IMR-90 (cell line): Measurements from ENCODE around the gene GPC6. TPM values are rescaled to one million over a fixed set of nuclear protein-coding genes. Genes with fewer than 3 reads are reported as not detected.

Experiments
- ATAC-seq: fragments of 200-7000 bp; cut with Tn5 transposase; 2 replicates; pipeline ENCODE4 v1.9.1; 2020; ENCODE audit warnings: low read depth, mild to moderate bottlenecking, moderate library complexity
- BruUV-seq: library from RNA; stranded (reverse); fragments of 400-500 nt; replicated peaks from 2 replicates; lab custom pipeline; 2021; lab: Mats Ljungman, UMichigan
- CTCF ChIA-PET: fragments of 300-600 bp; formaldehyde crosslinking; extraction: SDS; loops from one replicate; lab custom pipeline; 2021; ENCODE audit warnings: antibody characterized with exemption; lab: Yijun Ruan, JAX
- POLR2A ChIA-PET: fragments of 300-600 bp; sonication (Branson Sonifier 250); formaldehyde crosslinking; loops from one replicate; lab custom pipeline; 2022; ENCODE audit warnings: antibody characterized with exemption; ENCODE audit not compliant: unreplicated experiment; lab: Charles Lee
- DNase-seq: peaks from one replicate; pipeline ENCODE4 v3.0.0; 2013
- H2AFZ ChIP-seq: replicated peaks from 2 replicates; pipeline ENCODE3; 2013; ENCODE audit warnings: low read length, mild to moderate bottlenecking; ENCODE audit not compliant: poor library complexity
- H2AK5ac ChIP-seq: 2 replicates; pipeline ENCODE4 v1.6.1; 2013; ENCODE audit warnings: low read depth, low read length, inconsistent platforms
- H2AK9ac ChIP-seq: replicated peaks from 2 replicates; pipeline ENCODE3; 2013; ENCODE audit warnings: mild to moderate bottlenecking, low read depth, low read length, moderate library complexity; ENCODE audit not compliant: poor library complexity
- H2BK120ac ChIP-seq: 2 replicates; pipeline ENCODE4 v1.6.1; 2013; ENCODE audit warnings: low read depth, low read length, inconsistent platforms
- H2BK15ac ChIP-seq: 3 replicates; pipeline ENCODE4 v1.6.1; 2013; ENCODE audit warnings: low read depth, low read length, inconsistent platforms
- H2BK20ac ChIP-seq: 2 replicates; pipeline ENCODE4 v1.6.1; 2013; ENCODE audit warnings: low read depth, mild to moderate bottlenecking, inconsistent platforms, low read length, moderate library complexity
- H2BK5ac ChIP-seq: 2 replicates; pipeline ENCODE4 v1.6.1; 2013; ENCODE audit warnings: mild to moderate bottlenecking, low read depth, low read length, inconsistent platforms; ENCODE audit not compliant: poor library complexity, severe bottlenecking
- H3K14ac ChIP-seq: replicated peaks from 2 replicates; pipeline ENCODE4 v1.6.1; 2013; ENCODE audit warnings: low read depth, low read length, inconsistent platforms
- H3K18ac ChIP-seq: 2 replicates; pipeline ENCODE4 v1.6.1; 2013; ENCODE audit warnings: low read depth, low read length, control low read depth
- H3K23ac ChIP-seq: 2 replicates; pipeline ENCODE4 v1.6.1; 2013; ENCODE audit warnings: low read depth, low read length, inconsistent platforms
- H3K27ac ChIP-seq: 2 replicates; pipeline ENCODE4 v1.5.1; 2013; ENCODE audit warnings: mild to moderate bottlenecking, control low read depth, low read length; ENCODE audit not compliant: insufficient read depth
- H3K27me3 ChIP-seq: 2 replicates; pipeline ENCODE4 v1.6.1; 2013; ENCODE audit warnings: low read length; ENCODE audit not compliant: control insufficient read depth, insufficient read depth
- H3K36me3 ChIP-seq: 2 replicates; pipeline ENCODE4 v1.6.1; 2013; ENCODE audit warnings: low read length, mixed read lengths; ENCODE audit not compliant: control insufficient read depth, insufficient read depth
- H3K4ac ChIP-seq: 2 replicates; pipeline ENCODE4 v1.6.1; 2013; ENCODE audit warnings: low read depth, low read length, inconsistent platforms
- H3K4me1 ChIP-seq: 2 replicates; pipeline ENCODE4 v1.6.1; 2013; ENCODE audit warnings: low read length, mixed read lengths; ENCODE audit not compliant: control insufficient read depth, insufficient read depth
- H3K4me2 ChIP-seq: 2 replicates; pipeline ENCODE4 v1.6.1; 2013; ENCODE audit warnings: low read depth, mild to moderate bottlenecking, control low read depth, low read length, moderate library complexity
- H3K4me3 ChIP-seq: 2 replicates; pipeline ENCODE4 v1.5.1; 2013; ENCODE audit warnings: low read depth, mild to moderate bottlenecking, control low read depth, low read length, moderate library complexity; ENCODE audit not compliant: insufficient read depth
- H3K56ac ChIP-seq: 2 replicates; pipeline ENCODE4 v1.6.1; 2013; ENCODE audit warnings: low read length, inconsistent platforms; ENCODE audit not compliant: insufficient read depth; ENCODE audit errors: extremely low read depth
- H3K79me1 ChIP-seq, 2 experiments: 2 replicates each; pipeline ENCODE4 v1.6.1; 2013; ENCODE audit warnings: low read length in 2 of 2, inconsistent platforms in 1 of 2, low read depth in 1 of 2
- H3K9ac ChIP-seq: 2 replicates; pipeline ENCODE4 v1.6.1; 2013; ENCODE audit warnings: low read depth, low read length, control low read depth
- H3K9me1 ChIP-seq: 2 replicates; pipeline ENCODE4 v1.6.1; 2013; ENCODE audit warnings: low read length, inconsistent platforms; ENCODE audit not compliant: insufficient read depth
- H3K9me3 ChIP-seq: 2 replicates; pipeline ENCODE4 v1.6.1; 2013; ENCODE audit warnings: low read length; ENCODE audit not compliant: control insufficient read depth, insufficient read depth
- H4K20me1 ChIP-seq: 2 replicates; pipeline ENCODE4 v1.6.1; 2013; ENCODE audit warnings: low read length, inconsistent platforms; ENCODE audit not compliant: insufficient read depth
- H4K5ac ChIP-seq: 2 replicates; pipeline ENCODE4 v1.6.1; 2013; ENCODE audit warnings: mild to moderate bottlenecking, low read depth, low read length, control low read depth
- H4K8ac ChIP-seq, 2 experiments: 2 replicates each; pipeline ENCODE4 v1.6.1; 2013; ENCODE audit warnings: low read depth in 2 of 2, low read length in 2 of 2, control low read depth in 1 of 2, inconsistent platforms in 1 of 2
- H4K91ac ChIP-seq: 2 replicates; pipeline ENCODE4 v1.6.1; 2013; ENCODE audit warnings: low read depth, low read length, inconsistent platforms; ENCODE audit not compliant: insufficient read depth
- BHLHE40 ChIP-seq: fragments of 150-350 bp; IDR thresholded peaks from 2 replicates; pipeline ENCODE4 v1.6.1; 2016; ENCODE audit warnings: mild to moderate bottlenecking, low read depth, low read length
- CEBPB ChIP-seq: IDR thresholded peaks from 2 replicates; pipeline ENCODE4 v1.6.1; 2012; ENCODE audit warnings: low read depth, low read length, improper control_type of control experiment
- CHD1 ChIP-seq: IDR thresholded peaks from 2 replicates; pipeline ENCODE4 v1.6.1; 2012; ENCODE audit warnings: low read depth, low read length, improper control_type of control experiment
- FOS ChIP-seq: fragments of 150-350 bp; IDR thresholded peaks from 2 replicates; pipeline ENCODE4 v1.6.1; 2016; ENCODE audit warnings: low read depth, low read length
- MAFK ChIP-seq: IDR thresholded peaks from 2 replicates; pipeline ENCODE4 v1.6.1; 2012; ENCODE audit warnings: low read depth, low read length, improper control_type of control experiment
- MAZ ChIP-seq: IDR thresholded peaks from 2 replicates; pipeline ENCODE4 v1.6.1; 2012; ENCODE audit warnings: low read depth, mild to moderate bottlenecking, low read length, improper control_type of control experiment, moderate library complexity, borderline replicate concordance
- MXI1 ChIP-seq: IDR thresholded peaks from 2 replicates; pipeline ENCODE4 v1.6.1; 2012; ENCODE audit warnings: low read depth, mild to moderate bottlenecking, low read length, moderate library complexity, borderline replicate concordance
- NFE2L2 ChIP-seq: fragments of 150-350 bp; IDR thresholded peaks from 2 replicates; pipeline ENCODE4 v1.6.1; 2016; ENCODE audit warnings: low read depth, mild to moderate bottlenecking, low read length
- RCOR1 ChIP-seq: IDR thresholded peaks from 2 replicates; pipeline ENCODE4 v1.6.1; 2012; ENCODE audit warnings: mild to moderate bottlenecking, low read length, improper control_type of control experiment; ENCODE audit not compliant: insufficient replicate concordance
- RFX5 ChIP-seq: IDR thresholded peaks from 2 replicates; pipeline ENCODE4 v1.8.0; 2012; ENCODE audit warnings: low read depth, mild to moderate bottlenecking, low read length, moderate library complexity
- USF2 ChIP-seq: fragments of 150-350 bp; IDR thresholded peaks from 2 replicates; pipeline ENCODE4 v1.6.1; 2017; ENCODE audit warnings: mild to moderate bottlenecking, antibody characterized with exemption, low read length, low read depth
- WGBS, 2 experiments: methylation state at CpG; one replicate each; pipeline versions ENCODE4 v1.1.5 to v1.1.7; 2013; ENCODE audit warnings: missing lambda C conversion rate in 2 of 2; ENCODE audit not compliant: insufficient read length in 1 of 2; ENCODE audit errors: extremely low coverage in 2 of 2; 5-methylcytosine and 5-hydroxymethylcytosine counted together
- dilution Hi-C: fragments of 300-500 bp; cut with HindIII; formaldehyde crosslinking; loops from one replicate; pipeline ENCODE4 v1.14.3; 2018; ENCODE audit warnings: low sequenced_read_pairs; ENCODE audit not compliant: unreplicated experiment
- in situ Hi-C: fragments of 300-500 bp; cut with MboI; formaldehyde crosslinking; loops from 3 replicates; pipeline ENCODE4 v1.14.3; 2019; ENCODE audit warnings: low sequenced_read_pairs, inconsistent platforms, mixed read lengths
- intact Hi-C: fragments of 100-400 bp; cut with micrococcal nuclease; formaldehyde crosslinking; loops from 2 replicates; pipeline ENCODE4 v1.10.0; 2022
- polyA plus RNA-seq, 3 experiments: library from polyadenylated mRNA; depleted of rRNA; stranded (reverse); fragments of >200 nt; gene quantifications; 2 replicates each; pipeline ENCODE4 v1.2.3, GENCODE V29; 2012; ENCODE audit warnings: low replicate concordance in 1 of 3
- total RNA-seq: library from RNA; depleted of rRNA; stranded (reverse); fragments of >200 nt; gene quantifications from 2 replicates; pipeline ENCODE4 v1.2.3, GENCODE V29; 2012

GPC6 gene
- total and polyA plus RNA-seq, 2 of the 4 experiments (the other 2 are of a cell fraction) = 14.9 to 39.4 TPM

GRCh38 chr13:94328381-94329041 is 1101.9 kb downstream of the GPC6 start:
- H2AFZ ChIP-seq = peak overlapping the region; percentile 45
- CTCF ChIA-PET = no interaction called here
- H3K9me1 ChIP-seq = peaks cover 4% of the 10 kb centered on the region
- peak overlapping the region; percentile 25; the same call in 1 of the 2 replicates for H4K5ac ChIP-seq
- POLR2A ChIA-PET = no interaction called here
- H3K56ac ChIP-seq = no peak overlapping the region
- ATAC-seq (no peak), DNase-seq (no peak)
- H3K18ac ChIP-seq = peak overlapping the region; percentile 66
- no peaks in the 10 kb centered on the region for H3K79me1 ChIP-seq
- no peaks in the 10 kb centered on the region for H3K36me3 ChIP-seq
- no peak overlapping the region for H3K23ac ChIP-seq
- H2BK20ac ChIP-seq = peak overlapping the region; percentile 63
- H3K4me3 ChIP-seq = no peak overlapping the region
- no peaks in the 10 kb centered on the region for H3K9me3 ChIP-seq
- intact Hi-C loops = no loop called here
- H4K20me1 ChIP-seq = no peaks in the 10 kb centered on the region
- peaks cover 29% of the 10 kb centered on the region for H3K4me1 ChIP-seq
- dilution Hi-C loops = no loop called here
- H2BK15ac ChIP-seq = peak overlapping the region; percentile 91; the same call in 2 of the 3 replicates
- peak overlapping the region; percentile 72 for H4K91ac ChIP-seq
- H3K4me2 ChIP-seq = no peak overlapping the region
- H3K27ac ChIP-seq = peak overlapping the region; percentile 34; the same call in 1 of the 2 replicates
- H2AK9ac ChIP-seq = peak overlapping the region; percentile 53
- H3K14ac ChIP-seq = peak overlapping the region; percentile 29; the same call in 1 of the 2 replicates
- no peak overlapping the region for H3K9ac ChIP-seq
- H2BK5ac ChIP-seq = peak overlapping the region; percentile 0
- peak overlapping the region; percentile 92 for H2BK120ac ChIP-seq
- peak overlapping the region; percentile 80 for H3K4ac ChIP-seq
- H3K27me3 ChIP-seq = no peaks in the 10 kb centered on the region
- H2AK5ac ChIP-seq = peak overlapping the region; percentile 85; the same call in 1 of the 2 replicates
- 92% methylated on average over 2 of the region's 13 CpGs; no CpG with 5 or more reads in 1 of the 2 experiments for WGBS, 2 experiments
- no TSS peak for BruUV-seq
- TF ChIP-seq FOS (no peak), USF2 (no peak), MAFK (no peak), MAZ (no peak), RFX5 (no peak), CHD1 (no peak), MXI1 (no peak), RCOR1 (no peak), NFE2L2 (no peak), BHLHE40 (no peak), CEBPB (no peak)
- in situ Hi-C loops = loop anchor here (25.0 kb wide), 1 partner anchor 1091 kb away; the partner anchor contains the start of gene GPC6
- peak overlapping the region; percentile 61; a peak in 2 of 4 replicates for H4K8ac ChIP-seq
